HL-60/S4 (cell line): ENCODE measurements around the gene CXXC1.
"Not testable (repeated sequence)": the region's sequence is repeated elsewhere in the genome, so short reads cannot be mapped to it uniquely, and the experiment has no call there.

Experiments used
- in situ Hi-C: fragments of 300-500 bp; cut with MboI; formaldehyde crosslinking; loops from 2 replicates; pipeline ENCODE4 v1.14.3; 2022; ENCODE audit warnings: low sequenced_read_pairs

Gene CXXC1

GRCh38 chr18:50287441-50288347, at the start of gene CXXC1:
TSS of gene CXXC1 (minus strand) at chr18:50287692. CDS start at chr18:50287589, 103 bp downstream.
- in situ Hi-C loops: no loop called here

GRCh38 chr18:50334546-50335152, 47.2 kb upstream of the CXXC1 start:
- in situ Hi-C loops: no loop called here

- in situ Hi-C loops: no loop called here
These were observed 44.2 kb upstream of the CXXC1 start for GRCh38 chr18:50331691-50332090.

- in situ Hi-C loops: no loop called here
These were observed 42.7 kb upstream of the CXXC1 start for GRCh38 chr18:50330176-50330575.

- in situ Hi-C loops: no loop called here
These were observed 40.5 kb upstream of the CXXC1 start for GRCh38 chr18:50327983-50328382.

- in situ Hi-C loops: no loop called here
These were observed 33.2 kb upstream of the CXXC1 start for GRCh38 chr18:50320719-50321118.

GRCh38 chr18:50315100-50315871, 27.8 kb upstream of the CXXC1 start:
- in situ Hi-C loops: no loop called here

- in situ Hi-C loops: no loop called here
These were observed 26.5 kb upstream of the CXXC1 start for GRCh38 chr18:50313873-50314460.

- in situ Hi-C loops: no loop called here
These were observed 25.6 kb upstream of the CXXC1 start for GRCh38 chr18:50313031-50313607.

GRCh38 chr18:50312296-50313030, 25.0 kb upstream of the CXXC1 start:
- in situ Hi-C loops: no loop called here

GRCh38 chr18:50311650-50312049, 24.2 kb upstream of the CXXC1 start:
- in situ Hi-C loops: no loop called here

- in situ Hi-C loops: no loop called here
These were observed 22.6 kb upstream of the CXXC1 start for GRCh38 chr18:50310080-50310479.

- in situ Hi-C loops: not testable (repeated sequence)
These were observed 21.4 kb upstream of the CXXC1 start for GRCh38 chr18:50308851-50309250.

GRCh38 chr18:50307738-50308470, 20.4 kb upstream of the CXXC1 start:
- in situ Hi-C loops: no loop called here

GRCh38 chr18:50307400-50307737, 19.9 kb upstream of the CXXC1 start:
- in situ Hi-C loops: no loop called here

GRCh38 chr18:50306944-50307343, 19.5 kb upstream of the CXXC1 start:
- in situ Hi-C loops: no loop called here

- in situ Hi-C loops: no loop called here
These were observed 13.6 kb upstream of the CXXC1 start for GRCh38 chr18:50301074-50301473.

- in situ Hi-C loops: no loop called here
These were observed 12.3 kb upstream of the CXXC1 start for GRCh38 chr18:50299626-50300388.
